Measurements from ENCODE around the gene CFD.

DNA sequence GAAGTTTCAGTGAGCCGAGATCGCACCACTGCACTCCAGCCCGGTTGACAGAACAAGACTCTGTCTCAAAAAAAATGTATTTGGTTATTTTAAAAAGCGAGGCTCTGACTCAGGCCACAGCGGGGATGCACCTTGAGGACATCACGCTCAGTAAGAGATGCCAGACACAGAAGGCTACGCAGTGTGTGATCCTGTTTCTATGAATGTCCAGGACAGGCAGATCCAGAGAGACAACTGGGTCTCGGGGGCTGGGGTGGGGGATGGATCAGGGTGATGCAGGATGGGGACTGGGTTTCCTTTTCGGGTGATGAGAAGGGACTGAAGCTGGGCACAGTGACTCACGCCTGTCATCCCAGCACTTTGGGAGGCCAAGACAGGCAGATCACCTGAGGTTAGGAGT, 28.1 kb downstream of the CFD start:
- TF ChIP-seq, protein P1, sequence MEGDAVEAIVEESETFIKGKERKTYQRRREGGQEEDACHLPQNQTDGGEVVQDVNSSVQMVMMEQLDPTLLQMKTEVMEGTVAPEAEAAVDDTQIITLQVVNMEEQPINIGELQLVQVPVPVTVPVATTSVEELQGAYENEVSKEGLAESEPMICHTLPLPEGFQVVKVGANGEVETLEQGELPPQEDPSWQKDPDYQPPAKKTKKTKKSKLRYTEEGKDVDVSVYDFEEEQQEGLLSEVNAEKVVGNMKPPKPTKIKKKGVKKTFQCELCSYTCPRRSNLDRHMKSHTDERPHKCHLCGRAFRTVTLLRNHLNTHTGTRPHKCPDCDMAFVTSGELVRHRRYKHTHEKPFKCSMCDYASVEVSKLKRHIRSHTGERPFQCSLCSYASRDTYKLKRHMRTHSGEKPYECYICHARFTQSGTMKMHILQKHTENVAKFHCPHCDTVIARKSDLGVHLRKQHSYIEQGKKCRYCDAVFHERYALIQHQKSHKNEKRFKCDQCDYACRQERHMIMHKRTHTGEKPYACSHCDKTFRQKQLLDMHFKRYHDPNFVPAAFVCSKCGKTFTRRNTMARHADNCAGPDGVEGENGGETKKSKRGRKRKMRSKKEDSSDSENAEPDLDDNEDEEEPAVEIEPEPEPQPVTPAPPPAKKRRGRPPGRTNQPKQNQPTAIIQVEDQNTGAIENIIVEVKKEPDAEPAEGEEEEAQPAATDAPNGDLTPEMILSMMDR (IDR thresholded peaks at IDR 0.05) = no peak
- TF ChIP-seq POLR2A (IDR thresholded peaks at IDR 0.05) = no peak

Data from heart left ventricle (tissue), 13 donors.